Endothelial cell of umbilical vein (primary cell): ENCODE measurements around the gene GTF2H3. TPM values are rescaled to one million over a fixed set of nuclear protein-coding genes. Genes with fewer than 3 reads are reported as not detected.

ENCODE experiments used
- BruUV-seq: library from RNA; stranded (reverse); fragments of 400-500 nt; replicated peaks from 2 replicates; lab custom pipeline; 2021; lab: Mats Ljungman, UMichigan
- CTCF ChIA-PET: fragments of 300-600, 350-600 bp; sonication (Branson Sonifier 250); formaldehyde crosslinking; loops from one replicate; lab custom pipeline; 2021; ENCODE audit warnings: antibody characterized with exemption, inconsistent platforms; lab: Charles Lee
- POLR2A ChIA-PET: fragments of 300-600, 350-600 bp; sonication (Branson Sonifier 250); formaldehyde crosslinking; loops from one replicate; lab custom pipeline; 2021; ENCODE audit warnings: antibody characterized with exemption, inconsistent platforms; lab: Charles Lee
- DNase-seq: peaks from one replicate; pipeline ENCODE4 v3.0.0-alpha.2; 2011; ENCODE audit warnings: low read depth, low spot score
- FAIRE-seq: peaks from 2 replicates; lab custom pipeline; 2011; peaks lifted over from hg19 to GRCh38; lab: Jason Lieb, UNC
- H2AFZ ChIP-seq: 2 replicates; pipeline ENCODE4 v1.6.0; 2012; ENCODE audit warnings: low read depth, low read length, control low read depth, inconsistent platforms
- H3K27ac ChIP-seq: 2 replicates; pipeline ENCODE4 v1.5.1; 2011; ENCODE audit warnings: low read depth, mild to moderate bottlenecking, control low read depth, low read length, moderate library complexity; ENCODE audit not compliant: insufficient read depth
- H3K27me3 ChIP-seq, 2 experiments: 2 replicates each; pipeline versions ENCODE4 v1.6.0 to v1.6.1; 2011; ENCODE audit warnings: low read length in 2 of 2, mixed read lengths in 1 of 2; ENCODE audit not compliant: control insufficient read depth in 2 of 2, insufficient read depth in 2 of 2
- H3K36me3 ChIP-seq, 2 experiments: 2 replicates in 1 of 2; 3 replicates in 1 of 2; pipeline ENCODE4 v1.5.1; 2011; ENCODE audit warnings: low read length in 2 of 2, mild to moderate bottlenecking in 1 of 2, moderate library complexity in 1 of 2; ENCODE audit not compliant: control insufficient read depth in 2 of 2, insufficient read depth in 2 of 2; ENCODE audit errors: extremely low read depth in 1 of 2
- H3K4me1 ChIP-seq: 3 replicates; pipeline ENCODE4 v1.5.1; 2011; ENCODE audit warnings: mild to moderate bottlenecking, low read length; ENCODE audit not compliant: control insufficient read depth, insufficient read depth; ENCODE audit errors: extremely low read depth
- H3K4me2 ChIP-seq: 2 replicates; pipeline ENCODE4 v1.6.1; 2011; ENCODE audit warnings: low read length, control low read depth, mixed read lengths; ENCODE audit not compliant: insufficient read depth
- H3K4me3 ChIP-seq, 3 experiments: fragments of 200-600 bp in 1 of 3; sonication (generic), shearing (Covaris generic) in 1 of 3; replicated peaks in 1 of 3; 2 replicates each; pipeline ENCODE4 v1.5.1; 2011 to 2016; ENCODE audit warnings: control low read depth in 3 of 3, low read length in 3 of 3, mild to moderate bottlenecking in 2 of 3, inconsistent platforms in 1 of 3, low read depth in 1 of 3, moderate library complexity in 1 of 3; ENCODE audit not compliant: insufficient read depth in 1 of 3
- H3K79me2 ChIP-seq: 2 replicates; pipeline ENCODE4 v1.6.0; 2012; ENCODE audit warnings: low read length, inconsistent platforms; ENCODE audit not compliant: control insufficient read depth, insufficient read depth
- H3K9ac ChIP-seq: replicated peaks from 2 replicates; pipeline ENCODE3; 2011; ENCODE audit warnings: low read length, control low read depth; ENCODE audit not compliant: insufficient read depth; ENCODE audit errors: extremely low read depth
- H3K9me1 ChIP-seq: replicated peaks from 3 replicates; pipeline ENCODE4 v1.6.0; 2011; ENCODE audit warnings: mild to moderate bottlenecking, low read length; ENCODE audit not compliant: control insufficient read depth, insufficient read depth; ENCODE audit errors: extremely low read depth
- H3K9me3 ChIP-seq: replicated peaks from 2 replicates; pipeline ENCODE4 v1.5.1; 2012; ENCODE audit warnings: low read length, inconsistent platforms; ENCODE audit not compliant: control insufficient read depth, insufficient read depth
- H4K20me1 ChIP-seq: replicated peaks from 2 replicates; pipeline ENCODE3; 2011; ENCODE audit warnings: mild to moderate bottlenecking, low read length; ENCODE audit not compliant: control insufficient read depth, insufficient read depth; ENCODE audit errors: extremely low read depth
- EZH2 ChIP-seq: IDR thresholded peaks from 2 replicates; pipeline ENCODE4 v1.6.1; 2012; ENCODE audit warnings: borderline replicate concordance, low read depth, mild to moderate bottlenecking, moderate library complexity, low read length, inconsistent platforms; ENCODE audit not compliant: severe bottlenecking
- FOS ChIP-seq: IDR thresholded peaks from 2 replicates; pipeline ENCODE4 v1.6.1; 2011; ENCODE audit warnings: mild to moderate bottlenecking, low read length, moderate library complexity, borderline replicate concordance; ENCODE audit not compliant: insufficient read depth
- GATA2 ChIP-seq: IDR thresholded peaks from 2 replicates; pipeline ENCODE4 v1.7.0; 2011; ENCODE audit warnings: low read depth, mild to moderate bottlenecking, moderate library complexity, mixed read lengths, low read length; ENCODE audit not compliant: insufficient read length, insufficient read depth
- JUN ChIP-seq: IDR thresholded peaks from 2 replicates; pipeline ENCODE4 v1.6.1; 2011; ENCODE audit warnings: borderline replicate concordance, low read depth; ENCODE audit not compliant: insufficient read length, insufficient read depth
- MYC ChIP-seq: IDR thresholded peaks from one replicate; pipeline ENCODE4 v1.6.1; 2011; ENCODE audit warnings: mild to moderate bottlenecking, low read depth, low read length
- POLR2A ChIP-seq: IDR thresholded peaks from 2 replicates; pipeline ENCODE4 v1.6.1; 2012; ENCODE audit warnings: low read depth, mild to moderate bottlenecking, control low read depth, low read length
- POLR2AphosphoS5 ChIP-seq: IDR thresholded peaks from 2 replicates; pipeline ENCODE4 v1.6.1; 2012; ENCODE audit warnings: low read depth, mild to moderate bottlenecking, control low read depth, low read length, moderate library complexity; ENCODE audit not compliant: insufficient read depth
- dilution Hi-C: fragments of 300-500 bp; cut with MboI; formaldehyde crosslinking; loops from one replicate; pipeline ENCODE4 v1.15.0; 2019; ENCODE audit warnings: low sequenced_read_pairs; ENCODE audit not compliant: extremely low pct_ligation_motif_present
- intact Hi-C: fragments of 100-400 bp; cut with micrococcal nuclease; formaldehyde crosslinking; loops from one replicate; pipeline ENCODE4 v1.10.0; 2022
- polyA plus RNA-seq, 4 experiments: library from polyadenylated mRNA; depleted of rRNA in 3 of 4; stranded (reverse) in 3 of 4; unstranded in 1 of 4; fragments of >200 nt; gene quantifications; 2 replicates each; pipeline versions ENCODE4 v1.2.1 to v1.2.3, GENCODE V29; 2011 to 2012; ENCODE audit warnings: missing spikeins in 1 of 4
- total RNA-seq: library from RNA; stranded (reverse); gene quantifications from 2 replicates; pipeline ENCODE4 v1.2.3, GENCODE V29; 2021
- TF ChIP-seq, protein P1 (sequence below), 2 donors: IDR thresholded peaks; 1 replicate in 1 of 2; 2 replicates in 1 of 2; pipeline ENCODE4 v1.5.1; 2011; ENCODE audit warnings: low read length in 2 of 2, mild to moderate bottlenecking in 2 of 2, moderate library complexity in 2 of 2, control low read depth in 1 of 2, inconsistent platforms in 1 of 2, low read depth in 1 of 2; ENCODE audit not compliant: insufficient read depth in 1 of 2; ENCODE audit errors: extremely low read depth in 1 of 2
- TF ChIP-seq, protein P2 (sequence below): IDR thresholded peaks from 2 replicates; pipeline ENCODE4 v1.6.1; 2011; ENCODE audit not compliant: insufficient read depth, insufficient read length

GTF2H3 gene
- total and polyA plus RNA-seq, 2 donors (not counting 3 experiments of a cell fraction or from before 2014, with no cell fraction given), result 17.8 to 31.3 TPM

DNA sequence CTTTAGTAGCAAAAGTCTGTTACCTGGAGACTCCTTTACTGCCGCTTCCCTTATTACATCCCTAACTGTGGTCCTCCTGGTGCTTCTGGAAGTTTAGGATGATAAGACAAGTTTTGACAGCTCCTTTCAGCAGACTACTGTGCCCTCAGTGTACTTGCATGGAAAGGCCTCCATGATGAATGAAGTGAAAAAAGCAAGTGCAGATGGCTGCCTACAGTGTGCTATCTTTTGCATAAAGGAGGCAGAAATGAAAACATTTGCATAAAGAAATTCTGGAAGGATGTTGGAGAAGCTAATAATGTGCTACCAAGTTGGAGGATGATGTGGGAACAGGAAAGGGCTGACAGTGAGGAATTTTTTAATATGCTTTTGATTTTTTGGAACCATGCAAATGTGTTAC lies 41.8 kb downstream of the GTF2H3 start:
- Histone ChIP-seq H3K27me3 (no peaks in the 10 kb centered on the region), H3K79me2 (no peaks in the 10 kb centered on the region), H3K4me3 (no peak overlapping the region), H3K4me1 (peaks cover 2% of the 10 kb centered on the region), H3K9me3 (no peaks in the 10 kb centered on the region), H3K9ac (no peak overlapping the region), H4K20me1 (no peaks in the 10 kb centered on the region), H2AFZ (no peak overlapping the region), H3K27ac (no peak overlapping the region), H3K4me2 (no peak overlapping the region), H3K36me3 (peaks cover 0 to 2% of the 10 kb centered on the region in 2 experiments), H3K9me1 (no peaks in the 10 kb centered on the region)
- FAIRE-seq (no peak), DNase-seq (no peak)
- BruUV-seq, result no TSS peak
- ChIA-PET CTCF (no interaction called here), POLR2A (no interaction called here)
- intact Hi-C loops, result no loop called here
- dilution Hi-C loops, result no loop called here
- TF ChIP-seq GATA2 (no peak), FOS (no peak), MYC (no peak), POLR2AphosphoS5 (no peak), EZH2 (no peak), POLR2A (no peak), JUN (no peak)
- TF ChIP-seq, protein P1, sequence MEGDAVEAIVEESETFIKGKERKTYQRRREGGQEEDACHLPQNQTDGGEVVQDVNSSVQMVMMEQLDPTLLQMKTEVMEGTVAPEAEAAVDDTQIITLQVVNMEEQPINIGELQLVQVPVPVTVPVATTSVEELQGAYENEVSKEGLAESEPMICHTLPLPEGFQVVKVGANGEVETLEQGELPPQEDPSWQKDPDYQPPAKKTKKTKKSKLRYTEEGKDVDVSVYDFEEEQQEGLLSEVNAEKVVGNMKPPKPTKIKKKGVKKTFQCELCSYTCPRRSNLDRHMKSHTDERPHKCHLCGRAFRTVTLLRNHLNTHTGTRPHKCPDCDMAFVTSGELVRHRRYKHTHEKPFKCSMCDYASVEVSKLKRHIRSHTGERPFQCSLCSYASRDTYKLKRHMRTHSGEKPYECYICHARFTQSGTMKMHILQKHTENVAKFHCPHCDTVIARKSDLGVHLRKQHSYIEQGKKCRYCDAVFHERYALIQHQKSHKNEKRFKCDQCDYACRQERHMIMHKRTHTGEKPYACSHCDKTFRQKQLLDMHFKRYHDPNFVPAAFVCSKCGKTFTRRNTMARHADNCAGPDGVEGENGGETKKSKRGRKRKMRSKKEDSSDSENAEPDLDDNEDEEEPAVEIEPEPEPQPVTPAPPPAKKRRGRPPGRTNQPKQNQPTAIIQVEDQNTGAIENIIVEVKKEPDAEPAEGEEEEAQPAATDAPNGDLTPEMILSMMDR (IDR thresholded peaks at IDR 0.05; ENCODE audit: extremely low read depth in 1 of 2, insufficient read depth in 1 of 2, low read depth in 1 of 2, low read length in 2 of 2), result no peak
- TF ChIP-seq, protein P2, sequence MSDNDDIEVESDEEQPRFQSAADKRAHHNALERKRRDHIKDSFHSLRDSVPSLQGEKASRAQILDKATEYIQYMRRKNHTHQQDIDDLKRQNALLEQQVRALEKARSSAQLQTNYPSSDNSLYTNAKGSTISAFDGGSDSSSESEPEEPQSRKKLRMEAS, result no peak
